GM21737 (cell line): Measurements from ENCODE around the gene PRSS48.
"Not testable (repeated sequence)": the region's sequence is repeated elsewhere in the genome, so short reads cannot be mapped to it uniquely, and the experiment has no call there.

Experiments
- ATAC-seq: cut with Tn5 transposase; IDR thresholded peaks from one replicate; pipeline ENCODE4 v1.9.1; 2021; ENCODE audit warnings: mild to moderate bottlenecking, moderate library complexity; ENCODE audit not compliant: unreplicated experiment

The PRSS48 gene

DNA sequence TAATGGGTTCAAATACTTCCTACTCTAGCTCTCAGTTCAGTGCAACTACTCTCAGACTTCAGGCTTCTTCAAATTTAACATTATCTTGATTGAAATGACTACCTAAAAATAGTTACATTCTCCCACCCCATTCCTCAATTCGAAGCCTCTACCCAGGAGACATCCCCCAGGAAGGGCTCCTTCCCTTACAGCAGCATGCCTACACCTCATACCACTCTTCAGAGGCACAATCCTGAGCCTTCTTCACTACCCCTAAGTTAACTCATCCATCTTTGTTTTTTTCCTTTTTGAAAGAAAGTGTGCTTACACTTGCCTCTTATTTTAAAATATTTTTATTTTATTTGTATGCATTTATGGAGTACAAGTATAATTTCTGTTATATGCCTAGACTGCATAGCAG, 17.2 kb upstream of the PRSS48 start:
- ATAC-seq = no peak

DNA sequence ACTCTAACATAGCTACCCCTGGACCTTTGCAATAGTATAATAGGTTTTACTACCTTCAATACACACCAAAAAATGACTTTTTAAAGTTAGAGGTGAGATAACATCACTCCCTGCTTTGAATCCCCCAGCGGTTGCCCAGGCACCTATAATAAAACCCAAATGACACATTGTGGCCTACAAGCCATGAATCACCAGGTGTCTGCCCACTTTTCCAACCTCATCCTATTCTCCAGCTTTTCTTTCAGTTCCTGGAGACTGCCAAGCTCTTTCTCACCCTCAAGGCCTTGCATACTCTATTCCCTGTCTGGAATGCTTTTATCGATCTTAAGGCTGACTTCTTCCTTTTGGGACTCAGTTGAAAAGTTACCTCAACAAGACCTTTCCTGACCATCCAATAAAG, 16.4 kb upstream of the PRSS48 start:
- ATAC-seq = no peak

DNA sequence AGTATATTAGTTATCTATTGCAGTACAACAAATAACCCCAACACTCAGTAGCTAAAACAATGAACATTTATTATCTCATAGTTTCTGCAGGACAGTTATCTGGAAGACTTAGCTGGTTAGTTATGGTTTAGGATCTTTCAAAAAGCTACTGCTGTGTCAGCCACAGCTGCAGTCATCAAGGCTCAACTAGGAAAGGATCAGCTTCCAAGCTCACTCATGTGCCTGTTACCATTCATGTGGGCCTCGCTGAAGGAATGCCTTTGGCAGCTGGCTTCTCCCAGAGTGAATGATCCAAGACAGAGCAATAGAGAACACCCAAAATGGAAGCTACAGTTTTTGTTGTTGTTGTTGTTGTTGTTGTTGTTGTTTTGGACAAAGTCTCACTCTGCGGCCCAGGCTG, 13.5 kb upstream of the PRSS48 start:
- no peak for ATAC-seq

DNA sequence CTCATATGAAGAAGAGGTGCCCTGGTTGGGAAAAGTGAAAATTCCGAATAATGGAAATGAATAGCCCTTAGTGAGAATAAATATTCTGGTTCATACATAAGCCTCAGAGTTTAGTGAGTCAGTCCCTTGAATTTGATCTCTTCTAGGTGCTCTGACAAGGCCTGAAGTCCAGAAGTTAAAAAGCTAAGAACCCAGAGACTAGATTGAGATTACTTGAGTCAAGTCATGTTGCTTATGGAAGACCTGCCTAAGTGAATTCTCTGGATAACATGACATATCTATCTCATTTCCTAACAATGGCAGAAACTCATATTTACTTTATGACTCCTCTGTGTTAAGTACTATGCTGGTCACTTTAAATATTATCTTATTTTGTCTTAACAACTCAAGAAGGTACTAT, 10.5 kb upstream of the PRSS48 start:
- ATAC-seq = no peak

DNA sequence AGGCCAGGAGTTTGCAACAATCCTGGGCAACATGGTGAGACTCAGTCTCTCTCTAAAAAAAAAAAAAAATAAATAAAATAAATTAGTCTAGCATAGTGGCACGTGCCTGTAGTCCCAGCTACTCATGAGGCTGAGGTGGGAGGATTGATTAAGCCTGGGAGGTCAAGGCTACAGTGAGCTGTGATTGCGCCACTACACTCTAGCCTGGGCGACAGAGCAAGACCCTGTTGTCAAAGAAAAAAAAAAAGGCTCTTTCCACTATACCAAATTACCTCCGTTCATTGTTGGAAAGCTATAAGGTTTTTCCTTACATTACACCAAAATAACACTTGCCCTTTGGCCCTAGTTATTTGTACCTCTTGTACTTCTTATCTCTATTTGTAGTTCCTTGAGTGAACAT, 9.9 kb upstream of the PRSS48 start:
- no peak for ATAC-seq

DNA sequence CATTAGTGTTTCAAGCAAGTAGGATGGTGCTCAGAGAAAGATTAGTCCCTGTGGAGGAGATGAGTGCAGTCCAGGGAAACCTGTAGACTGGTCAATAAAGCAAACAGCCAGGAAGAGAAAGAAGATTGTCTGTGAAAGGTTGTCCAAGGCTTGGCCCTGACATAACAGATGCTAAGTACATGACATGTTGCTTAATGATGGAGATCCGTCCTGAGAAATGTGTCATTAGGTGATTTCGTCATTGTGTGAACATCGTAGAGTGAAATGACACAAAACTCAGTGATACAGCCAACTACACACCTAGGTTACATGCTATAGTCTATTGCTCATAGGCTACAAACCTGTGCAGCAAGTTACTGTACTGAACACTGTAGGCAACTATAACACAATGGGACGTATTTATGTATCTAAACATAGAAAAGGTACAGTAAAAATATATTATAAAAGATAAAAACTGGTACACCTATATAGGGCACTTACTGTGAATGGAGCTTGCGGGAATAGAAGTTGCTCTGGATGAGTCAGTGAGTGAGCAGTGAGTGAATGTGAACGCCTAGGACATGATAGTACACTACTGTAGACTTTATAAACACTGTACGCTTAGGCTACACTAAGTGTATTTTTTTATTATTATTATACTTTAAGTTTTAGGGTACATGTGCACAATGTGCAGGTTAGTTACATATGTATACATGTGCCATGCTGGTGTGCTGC, 9.0 kb upstream of the PRSS48 start:
- ATAC-seq = no peak

DNA sequence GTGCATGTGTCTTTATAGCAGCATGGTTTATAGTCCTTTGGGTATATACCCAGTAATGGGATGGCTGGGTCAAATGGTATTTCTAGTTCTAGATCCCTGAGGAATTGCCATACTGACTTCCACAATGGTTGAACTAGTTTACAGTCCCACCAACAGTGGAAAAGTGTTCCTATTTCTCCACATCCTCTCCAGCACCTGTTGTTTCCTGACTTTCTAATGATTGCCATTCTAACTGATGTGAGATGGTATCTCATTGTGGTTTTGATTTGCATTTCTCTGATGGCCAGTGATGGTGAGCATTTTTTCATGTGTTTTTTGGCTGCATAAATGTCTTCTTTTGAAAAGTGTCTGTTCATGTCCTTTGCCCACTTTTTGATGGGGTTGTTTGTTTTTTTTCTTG, 8.1 kb upstream of the PRSS48 start:
- ATAC-seq = not testable (repeated sequence)

DNA sequence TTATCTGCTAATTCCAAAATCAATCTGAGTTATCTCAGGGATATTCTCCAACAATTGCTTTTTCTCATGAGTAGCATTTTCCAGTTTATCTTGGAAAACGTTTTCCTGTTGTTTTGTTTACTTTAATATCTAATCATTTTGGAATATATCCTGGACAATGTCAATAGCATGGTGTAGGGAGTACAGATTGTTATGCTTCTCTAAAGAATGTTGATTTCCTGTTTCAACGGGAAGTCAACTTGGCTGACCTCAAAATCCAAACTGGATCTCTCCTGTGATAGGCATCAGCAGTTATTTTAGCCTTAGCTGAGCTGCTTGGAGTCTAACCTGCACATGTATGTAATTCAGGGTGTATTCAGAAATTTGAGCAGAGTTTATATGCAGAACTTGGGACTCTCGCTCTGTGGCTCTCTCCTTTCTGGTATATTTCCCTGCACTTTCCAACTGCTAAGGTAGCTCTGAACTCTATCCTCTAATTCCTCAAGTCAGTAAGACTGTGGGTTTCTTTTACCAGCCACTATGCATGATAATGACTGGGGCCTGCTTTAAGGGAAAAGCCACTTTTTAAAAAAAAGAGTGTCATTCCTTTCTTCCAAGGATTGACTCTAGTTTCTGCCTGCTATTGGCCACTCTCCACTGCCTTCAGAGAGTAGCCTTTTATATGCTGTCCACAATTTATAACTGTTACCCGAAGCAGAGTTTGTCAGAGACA, 7.7 kb downstream of the PRSS48 start:
- no peak for ATAC-seq

DNA sequence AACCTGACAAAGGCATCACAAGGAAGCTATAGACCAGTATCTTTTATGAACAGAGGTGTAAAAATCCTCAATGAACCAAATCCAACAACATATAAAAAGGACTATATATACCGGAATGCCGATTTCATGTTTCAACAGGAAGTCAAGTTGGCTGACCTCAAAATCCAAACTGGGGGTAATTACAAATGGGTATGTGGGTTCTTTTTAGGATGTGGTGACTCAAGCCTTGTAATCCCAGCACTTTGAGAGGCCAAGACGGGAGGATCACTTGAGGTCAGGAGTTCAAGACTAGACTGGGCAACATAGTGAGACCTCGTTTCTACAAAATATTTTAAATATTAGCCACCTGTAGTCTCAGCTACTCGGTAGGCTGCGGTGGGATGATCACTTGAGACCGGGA, 10.4 kb downstream of the PRSS48 start:
- no peak for ATAC-seq

DNA sequence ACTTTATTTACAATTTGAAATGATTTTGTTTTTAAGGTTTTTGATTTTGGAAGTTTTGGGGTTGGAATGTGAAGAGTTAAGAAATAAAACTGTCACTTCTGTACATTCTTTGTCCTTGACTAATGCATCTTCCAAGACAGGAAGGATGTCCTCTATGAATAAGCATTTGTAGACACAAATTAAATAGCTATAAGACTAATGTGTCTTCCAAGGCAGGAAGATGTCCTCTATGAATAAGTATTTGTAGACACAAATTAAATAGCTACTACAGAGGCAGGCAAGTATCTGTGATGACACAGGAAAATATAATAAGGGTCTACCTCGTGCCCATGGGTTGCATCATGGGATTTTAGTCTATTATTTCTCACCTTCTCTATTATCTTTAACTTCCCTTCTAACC, 14.5 kb downstream of the PRSS48 start:
- no peak for ATAC-seq

DNA sequence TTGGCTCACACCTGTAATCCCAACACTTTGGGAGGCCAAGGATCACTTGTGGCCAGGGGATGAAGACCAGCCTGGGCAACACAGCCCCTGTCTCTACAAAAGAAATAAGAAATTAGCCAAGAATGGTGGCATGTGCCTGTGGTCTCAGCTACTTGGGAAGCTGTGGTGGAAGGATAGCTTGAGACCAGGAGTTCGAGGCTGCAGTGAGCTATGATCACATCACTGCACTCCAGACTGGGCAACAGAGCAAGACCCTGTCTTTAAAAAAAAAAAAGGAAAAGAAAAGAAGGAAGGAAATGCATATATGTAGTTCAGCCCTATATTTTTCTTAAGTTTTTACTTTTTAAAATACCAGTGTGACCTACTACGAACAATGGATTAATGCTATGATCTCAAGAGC, 15.1 kb downstream of the PRSS48 start:
- ATAC-seq = no peak

DNA sequence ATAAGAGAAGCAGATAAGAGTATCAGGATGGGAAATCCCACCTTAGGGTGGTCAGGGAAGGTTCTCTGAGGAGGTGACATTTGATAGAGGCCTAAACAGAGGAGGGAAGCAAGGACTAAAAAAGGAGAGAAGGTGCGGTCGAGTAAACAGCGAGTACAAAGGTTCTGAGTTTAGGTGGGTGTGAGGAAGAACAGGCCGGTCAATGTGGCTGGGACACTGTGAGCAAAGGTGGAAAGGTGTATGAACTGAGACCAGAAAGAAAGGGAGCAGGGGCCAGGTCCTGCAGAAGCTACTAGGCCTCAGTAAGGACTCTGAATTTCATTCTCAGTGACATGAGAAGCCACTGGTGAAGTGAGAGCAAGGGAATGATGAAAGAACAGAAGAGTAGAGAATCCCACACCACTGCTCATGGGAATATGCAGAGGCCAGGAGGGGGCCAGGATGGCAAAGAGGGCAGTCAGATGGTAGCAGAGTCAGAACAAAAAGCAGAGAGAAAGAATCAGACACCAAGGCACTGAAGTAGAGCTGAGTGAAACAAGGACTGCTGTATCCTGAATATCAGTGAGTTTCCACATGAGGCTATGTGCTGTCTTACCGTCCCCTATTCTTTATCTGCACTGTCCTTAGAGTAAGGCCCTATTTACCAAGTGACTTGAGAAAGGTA, 18.0 kb downstream of the PRSS48 start:
- ATAC-seq = no peak

DNA sequence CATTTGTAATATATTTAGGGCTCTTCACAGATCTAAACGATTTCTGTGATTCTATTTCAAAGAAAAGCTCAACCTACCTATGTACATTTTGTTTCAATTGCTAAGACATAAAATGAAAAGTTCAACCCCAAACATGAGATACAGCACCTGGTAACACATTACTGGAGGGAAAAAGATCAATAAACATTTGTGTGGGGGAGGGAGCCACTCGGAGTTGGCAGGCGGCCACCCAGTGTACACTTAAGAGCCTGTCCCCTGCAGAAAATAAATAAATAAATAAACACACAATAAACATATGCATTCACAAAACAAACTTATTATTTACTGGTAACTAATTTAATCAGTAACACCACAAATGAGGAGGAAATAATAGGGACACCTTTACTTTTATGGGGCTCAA, 19.3 kb downstream of the PRSS48 start:
- ATAC-seq = no peak

DNA sequence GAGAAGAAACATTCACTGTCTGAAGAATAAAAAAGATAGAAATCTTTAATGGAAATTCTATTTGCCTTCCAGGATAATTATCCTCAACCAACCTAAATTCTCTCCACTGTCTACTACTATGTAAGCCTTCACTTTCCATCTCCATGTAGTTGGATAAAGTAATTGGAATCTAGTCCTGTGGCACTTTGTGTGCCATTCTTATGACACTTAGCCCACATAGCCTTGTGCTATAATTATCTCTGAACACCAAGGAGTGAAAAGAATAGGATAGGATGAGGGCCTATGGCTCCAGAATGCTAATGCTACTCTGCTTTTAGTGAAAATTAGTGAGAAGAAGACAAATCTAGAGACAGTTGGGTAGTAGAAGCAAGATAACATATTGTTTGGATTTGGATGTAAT, 20.2 kb downstream of the PRSS48 start:
- ATAC-seq = no peak

DNA sequence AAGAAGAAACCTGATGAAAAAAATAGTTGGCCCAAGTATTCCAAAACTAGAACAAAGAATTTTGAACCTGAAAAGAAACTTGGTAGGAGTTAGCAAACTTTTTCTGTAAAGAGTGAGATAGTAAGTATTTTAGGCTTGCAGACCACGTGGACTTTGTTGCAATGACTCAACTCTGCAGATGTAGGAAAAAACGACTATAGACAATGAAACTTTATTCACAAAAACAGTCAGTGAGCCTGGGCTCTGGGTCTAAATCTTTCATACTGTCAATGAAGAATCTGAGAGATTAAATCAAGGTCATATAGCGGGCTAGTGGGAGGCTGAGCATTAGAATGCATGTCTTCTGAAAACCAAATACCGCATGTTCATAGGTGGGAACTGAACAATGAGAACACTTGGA, 25.5 kb downstream of the PRSS48 start:
- ATAC-seq = no peak

DNA sequence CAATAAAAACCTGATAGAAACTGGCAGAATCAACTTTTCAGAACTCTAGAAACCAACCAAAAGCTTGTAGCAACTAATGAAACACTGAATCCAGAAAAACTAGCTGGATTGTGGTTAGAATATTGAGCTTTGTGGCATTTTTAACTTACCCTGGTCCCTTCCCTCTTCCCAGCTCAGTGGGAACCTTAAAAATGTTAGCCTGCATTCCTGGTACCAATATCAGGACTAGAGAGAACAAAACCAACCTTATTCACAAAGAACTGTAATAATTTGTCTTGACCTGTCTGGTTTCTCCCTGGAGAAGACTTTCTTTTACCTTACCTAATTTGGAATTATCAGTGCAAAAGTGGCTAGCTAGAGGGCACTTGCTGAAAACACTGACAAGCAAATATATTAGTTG, 27.3 kb downstream of the PRSS48 start:
- ATAC-seq = no peak

DNA sequence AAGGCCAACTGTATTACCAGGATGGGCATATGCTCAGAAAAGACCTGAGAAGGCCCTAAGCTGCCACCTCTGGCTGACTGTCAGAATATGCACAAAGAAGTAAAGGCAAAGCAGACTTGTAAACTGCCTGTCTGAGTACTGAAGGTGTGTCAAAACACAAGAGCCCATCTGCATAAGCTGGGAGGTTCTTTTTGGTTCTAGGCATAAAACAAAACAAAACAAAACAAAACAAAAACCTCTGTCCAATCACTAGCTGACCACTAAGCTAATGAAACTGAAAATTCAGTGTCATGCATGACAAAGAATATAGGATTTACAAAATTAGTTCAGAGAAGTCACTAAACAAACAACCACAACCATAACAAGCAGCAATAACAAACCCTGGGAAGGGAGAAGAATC, 27.8 kb downstream of the PRSS48 start:
- no peak for ATAC-seq

DNA sequence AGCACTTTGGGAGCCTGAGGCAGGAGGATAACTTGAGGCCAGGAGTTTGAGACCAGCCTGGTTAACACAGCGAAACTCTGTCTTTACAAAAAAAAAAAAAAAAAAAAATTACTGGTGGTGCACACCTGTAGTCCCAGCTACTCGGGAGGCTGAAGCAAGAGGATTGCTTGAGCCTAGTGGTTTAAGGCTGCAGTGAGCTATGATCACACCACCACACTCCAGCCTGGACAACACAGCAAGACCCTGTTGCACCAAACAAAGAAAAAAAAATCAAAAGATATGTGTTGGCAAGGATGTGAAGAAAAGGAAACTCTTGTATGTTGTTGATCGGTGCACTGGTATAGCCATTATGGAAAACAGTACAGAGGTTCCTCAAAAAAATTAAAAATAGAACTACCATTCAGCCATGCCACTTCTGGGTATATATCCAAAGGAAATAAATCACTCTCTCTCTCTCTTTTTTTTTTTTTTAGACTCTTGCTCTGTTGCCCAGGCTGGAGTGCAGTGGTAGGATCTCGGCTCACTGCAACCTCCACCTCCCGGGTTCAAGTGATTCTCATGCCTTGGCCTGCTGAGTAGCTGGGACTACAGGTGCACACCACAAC, 33.3 kb downstream of the PRSS48 start:
- no peak for ATAC-seq

DNA sequence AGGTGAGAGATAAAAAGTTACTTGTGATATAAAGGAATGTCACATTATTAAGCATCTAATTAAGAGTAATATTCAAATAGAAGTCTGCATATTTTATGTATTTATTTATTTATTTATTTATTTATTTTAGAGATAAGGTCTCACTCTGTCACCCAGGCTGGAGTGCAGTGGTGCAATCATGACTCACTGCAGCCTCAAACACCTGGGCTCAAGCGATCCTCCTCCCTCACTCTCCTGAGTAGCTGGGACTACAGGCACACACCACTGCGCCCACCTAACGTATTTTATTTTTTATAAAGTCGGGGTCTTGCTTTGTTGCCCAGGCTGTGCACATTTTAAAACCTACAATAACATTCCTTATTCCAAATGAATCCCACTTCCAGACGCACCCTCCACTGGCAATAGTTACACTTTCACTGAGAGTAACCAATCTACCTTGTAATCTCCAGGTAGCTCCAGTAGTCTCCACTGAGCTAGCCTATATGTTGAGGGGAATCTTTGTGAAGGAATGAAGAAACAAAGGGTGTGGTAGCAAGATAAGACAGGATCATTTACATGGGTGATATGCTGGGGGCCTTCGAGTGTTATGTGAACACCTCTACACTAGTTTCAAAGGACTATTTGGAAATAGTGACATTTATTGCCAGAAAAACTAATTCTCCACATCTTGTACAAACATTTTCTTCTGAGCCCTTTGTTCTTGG, 36.5 kb downstream of the PRSS48 start:
- ATAC-seq = no peak

DNA sequence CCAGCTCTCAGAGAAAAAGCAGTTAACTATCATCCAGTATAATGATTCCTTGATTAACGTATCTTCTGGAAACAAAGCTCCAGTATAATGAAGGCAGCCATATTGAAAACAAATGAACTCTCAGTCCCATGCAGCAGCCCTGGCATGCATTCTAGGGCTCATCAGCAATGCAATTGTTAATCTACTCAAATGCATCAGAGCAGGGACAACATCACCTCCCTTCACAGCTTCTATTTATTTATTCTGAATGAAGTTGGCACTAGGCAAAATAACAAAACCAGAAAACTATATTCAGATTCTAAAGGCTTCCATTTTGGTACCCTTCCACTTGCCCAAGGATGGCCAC, 37.0 kb downstream of the PRSS48 start:
- no peak for ATAC-seq

DNA sequence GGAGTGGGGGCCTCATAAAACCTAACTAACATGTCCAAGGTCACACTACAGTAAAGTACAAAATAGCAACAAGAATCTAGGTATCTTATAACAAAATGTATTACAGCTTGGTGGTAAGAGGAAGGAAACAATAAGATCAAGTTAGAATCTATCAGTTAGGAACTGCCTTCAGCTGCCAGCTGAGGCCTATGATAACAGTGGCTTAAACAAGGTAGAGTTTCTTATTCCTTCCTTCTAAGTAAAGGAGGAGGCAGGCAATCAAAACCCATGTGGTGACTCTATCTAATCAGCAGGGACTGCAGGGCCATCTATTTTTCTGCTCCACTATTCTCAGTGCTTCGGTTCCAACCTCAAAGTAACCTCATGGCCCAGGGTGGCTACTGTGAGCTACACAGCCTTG, 37.5 kb downstream of the PRSS48 start:
- no peak for ATAC-seq
